Liver (tissue), 9 donors: ENCODE results near the gene KPNA6. TPM values are rescaled to one million over a fixed set of nuclear protein-coding genes. Genes with fewer than 3 reads are reported as not detected.

ENCODE experiments used
- DNase-seq: peaks from one replicate; pipeline ENCODE4 v3.0.0-alpha.2; 2017; ENCODE audit warnings: low spot score
- H3K27ac ChIP-seq, 2 donors: one replicate each; pipeline ENCODE4 v1.7.0; 2013; ENCODE audit warnings: inconsistent platforms in 2 of 2, low read length in 2 of 2, control low read depth in 1 of 2, low read depth in 1 of 2, mild to moderate bottlenecking in 1 of 2
- H3K27me3 ChIP-seq, 4 donors: one replicate each; pipeline versions ENCODE4 v1.6.1 to v1.7.0; 2013; ENCODE audit warnings: low read length in 3 of 4, inconsistent platforms in 1 of 4, mild to moderate bottlenecking in 1 of 4, moderate library complexity in 1 of 4; ENCODE audit not compliant: control insufficient read depth in 4 of 4, insufficient read depth in 4 of 4
- H3K36me3 ChIP-seq, 4 donors: one replicate each; pipeline versions ENCODE4 v1.6.1 to v1.7.0; 2013; ENCODE audit warnings: low read length in 3 of 4, mild to moderate bottlenecking in 3 of 4, low read depth in 1 of 4, moderate library complexity in 1 of 4; ENCODE audit not compliant: control insufficient read depth in 4 of 4, insufficient read depth in 3 of 4
- H3K4me1 ChIP-seq, 4 donors: one replicate each; pipeline versions ENCODE4 v1.6.1 to v1.7.0; 2013; ENCODE audit warnings: low read length in 3 of 4, mild to moderate bottlenecking in 3 of 4, moderate library complexity in 1 of 4; ENCODE audit not compliant: control insufficient read depth in 4 of 4, insufficient read depth in 4 of 4
- H3K4me3 ChIP-seq, 3 donors: one replicate each; pipeline versions ENCODE4 v1.6.1 to v1.7.0; 2013; ENCODE audit warnings: low read length in 3 of 3, control low read depth in 1 of 3, low read depth in 1 of 3, mild to moderate bottlenecking in 1 of 3
- H3K9ac ChIP-seq, 2 donors: one replicate each; pipeline ENCODE4 v1.7.0; 2013; ENCODE audit warnings: low read length in 2 of 2, mild to moderate bottlenecking in 2 of 2, moderate library complexity in 2 of 2, control low read depth in 1 of 2, low read depth in 1 of 2
- H3K9me3 ChIP-seq, 4 donors: one replicate each; pipeline versions ENCODE4 v1.6.1 to v1.7.0; 2013; ENCODE audit warnings: low read length in 3 of 4; ENCODE audit not compliant: control insufficient read depth in 4 of 4
- EGR1 ChIP-seq, 2 donors: IDR thresholded peaks; 2 replicates each; pipeline ENCODE4 v1.6.1; 2016 to 2018; ENCODE audit warnings: antibody characterized with exemption in 2 of 2, low read depth in 2 of 2
- FOXA2 ChIP-seq: IDR thresholded peaks from 2 replicates; pipeline ENCODE4 v1.6.1; 2016; ENCODE audit warnings: antibody characterized with exemption
- GABPA ChIP-seq, 2 donors: IDR thresholded peaks in 1 of 2; conservative IDR thresholded peaks in 1 of 2; 2 replicates each; pipeline ENCODE4 v1.6.1; 2016; ENCODE audit warnings: antibody characterized with exemption in 2 of 2, mild to moderate bottlenecking in 1 of 2, moderate library complexity in 1 of 2
- HNF4A ChIP-seq, 2 donors: conservative IDR thresholded peaks; 2 replicates each; pipeline ENCODE4 v1.6.1; 2016; ENCODE audit warnings: antibody characterized with exemption in 2 of 2, mild to moderate bottlenecking in 2 of 2
- HNF4G ChIP-seq: IDR thresholded peaks from 2 replicates; pipeline ENCODE4 v1.6.1; 2016; ENCODE audit warnings: antibody characterized with exemption
- JUND ChIP-seq, 2 donors: IDR thresholded peaks; 2 replicates each; pipeline ENCODE4 v1.6.1; 2016; ENCODE audit warnings: antibody characterized with exemption in 2 of 2
- NR2F2 ChIP-seq: IDR thresholded peaks from 2 replicates; pipeline ENCODE4 v1.6.1; 2016; ENCODE audit warnings: antibody characterized with exemption
- RAD21 ChIP-seq, 2 donors: IDR thresholded peaks; 2 replicates each; pipeline ENCODE4 v1.6.1; 2016; ENCODE audit warnings: antibody characterized with exemption in 2 of 2, mild to moderate bottlenecking in 2 of 2
- RXRA ChIP-seq, 2 donors: IDR thresholded peaks; 2 replicates each; pipeline ENCODE4 v1.6.1; 2017 to 2018; ENCODE audit warnings: antibody characterized with exemption in 2 of 2, mild to moderate bottlenecking in 1 of 2
- SP1 ChIP-seq: IDR thresholded peaks from 2 replicates; pipeline ENCODE4 v1.6.1; 2018; ENCODE audit warnings: antibody characterized with exemption, mild to moderate bottlenecking
- YY1 ChIP-seq: IDR thresholded peaks from 2 replicates; pipeline ENCODE4 v1.6.1; 2016; ENCODE audit warnings: antibody characterized with exemption, mild to moderate bottlenecking
- WGBS: extraction: QIAGEN DNeasy Blood & Tissue Kit; methylation state at CpG from one replicate; pipeline ENCODE4 v1.1.7; 2013; 5-methylcytosine and 5-hydroxymethylcytosine counted together
- polyA plus RNA-seq, 2 donors: library from polyadenylated mRNA; stranded (reverse) in 1 of 2; unstranded in 1 of 2; fragments of 200-250 nt in 1 of 2; fragments of >200 nt in 1 of 2; fragmentation: Nextera tagmentation in 1 of 2; extraction: Ambion mirVana in 1 of 2; gene quantifications; one replicate each; pipeline versions ENCODE4 v1.2.1 to v1.2.3, GENCODE V29; 2013 to 2015
- total RNA-seq, 2 donors: library from RNA; depleted of rRNA; stranded (reverse); fragments of >200 nt; gene quantifications; one replicate each; pipeline ENCODE4 v1.2.3, GENCODE V29; 2014
- TF ChIP-seq, protein P1 (sequence below): IDR thresholded peaks from 2 replicates; pipeline ENCODE4 v1.6.1; 2016; ENCODE audit warnings: antibody characterized with exemption
- TF ChIP-seq, protein P2 (sequence below): IDR thresholded peaks from 2 replicates; pipeline ENCODE4 v1.6.1; 2016; ENCODE audit warnings: antibody characterized with exemption
- TF ChIP-seq, protein P3 (sequence below): fragments of 150-350 bp; IDR thresholded peaks from 2 replicates; pipeline ENCODE4 v1.5.1; 2017; ENCODE audit warnings: improper control_type of control experiment, low read depth, low read length; ENCODE audit not compliant: missing input control
- TF ChIP-seq, protein P4 (sequence below): IDR thresholded peaks from 2 replicates; pipeline ENCODE4 v1.6.1; 2016; ENCODE audit warnings: antibody characterized with exemption
- donor health status: healthy.
- donor health status: healthy.
- donor health status: healthy.
- donor health status: healthy.
- donor health status: healthy.

KPNA6 gene
- total and polyA plus RNA-seq, 4 donors: 9.3 to 23.2 (median 16.7) TPM

DNA sequence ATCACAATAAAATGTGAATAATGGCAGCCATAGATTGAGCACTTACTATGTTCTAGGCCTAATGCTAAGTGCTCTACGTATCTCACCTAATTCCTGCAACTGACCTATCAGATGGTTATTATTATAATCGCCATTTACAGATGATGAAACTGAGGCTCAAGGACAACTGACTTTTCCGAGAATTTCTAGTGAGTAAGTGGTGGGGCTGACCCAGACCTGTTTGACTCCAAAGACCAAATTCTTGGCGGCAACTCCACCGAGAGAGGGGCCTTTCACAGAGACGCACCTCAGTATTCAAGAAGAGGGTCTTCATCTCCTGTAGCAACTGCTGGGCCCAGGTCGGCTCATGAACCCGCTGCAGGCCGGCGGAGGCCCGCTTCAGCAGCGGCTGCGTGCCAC is 113.7 kb downstream of the KPNA6 start:
- Histone ChIP-seq H3K9ac (peak overlapping the region; percentile 69 to 70), H3K4me1 (peaks cover 13 to 26% (median 23%) of the 10 kb centered on the region in 4 donors), H3K9me3 (no peaks in the 10 kb centered on the region), H3K36me3 (peaks cover 4 to 18% (median 9%) of the 10 kb centered on the region in 4 donors), H3K27me3 (no peaks in the 10 kb centered on the region), H3K4me3 (peak overlapping the region; percentile 85 to 94 (median 92)), H3K27ac (peak overlapping the region; percentile 77 to 89)
- DNase-seq: no peak
- TF ChIP-seq, protein P1, sequence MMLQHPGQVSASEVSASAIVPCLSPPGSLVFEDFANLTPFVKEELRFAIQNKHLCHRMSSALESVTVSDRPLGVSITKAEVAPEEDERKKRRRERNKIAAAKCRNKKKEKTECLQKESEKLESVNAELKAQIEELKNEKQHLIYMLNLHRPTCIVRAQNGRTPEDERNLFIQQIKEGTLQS: no peak
- TF ChIP-seq NR2F2: no peak
- 5% methylated on average over 13 of the region's 13 CpGs for WGBS

DNA sequence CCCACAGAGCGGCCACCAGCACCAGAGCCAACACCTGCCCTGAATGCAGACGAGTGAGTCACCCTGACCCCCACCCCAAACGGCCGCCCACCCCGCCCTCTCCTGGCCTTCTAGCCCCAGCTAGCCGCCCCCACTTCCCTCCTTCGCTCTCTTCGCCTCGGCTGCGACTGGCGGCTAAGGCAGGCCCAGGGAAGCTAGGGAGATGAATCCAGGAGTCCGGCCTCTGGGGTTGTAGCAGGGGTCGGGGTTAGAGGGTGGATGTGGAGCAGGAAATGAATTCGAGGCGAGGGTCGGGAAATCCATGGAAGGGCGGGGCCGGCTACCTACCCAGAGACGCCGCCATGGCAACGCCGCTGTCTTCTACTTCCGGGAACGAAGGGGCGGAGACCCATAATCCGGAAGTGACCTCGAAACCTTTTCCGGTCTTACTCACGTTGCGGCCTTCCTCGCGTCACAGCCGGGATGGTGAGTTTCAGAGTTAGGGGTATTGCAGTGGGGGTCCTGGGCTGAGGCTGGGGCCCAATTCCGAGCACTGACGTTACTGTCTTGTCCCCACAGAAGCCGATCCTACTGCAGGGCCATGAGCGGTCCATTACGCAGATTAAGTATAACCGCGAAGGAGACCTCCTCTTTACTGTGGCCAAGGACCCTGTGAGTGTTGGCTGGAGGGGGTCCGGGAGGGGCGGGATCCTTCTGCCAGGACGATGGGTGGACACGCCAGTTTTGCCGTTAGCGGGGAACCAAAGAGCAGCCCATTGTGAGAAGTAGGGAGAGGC is 114.3 kb downstream of the KPNA6 start, which contains the start of the genes EIF3I and TMEM234:
Gene EIF3I, plus strand, starts transcription at position 428 of the 776 bp plus-strand sequence. Its CDS starts 35 bp downstream, at position 463.
Gene TMEM234, minus strand, starts transcription at position 374 of the 776 bp plus-strand sequence. Its CDS starts 31 bp downstream, at position 343.
- Histone ChIP-seq H3K27ac (peak within 1 kb of the TSS; percentile 77 to 89), H3K4me1 (peaks cover 13 to 26% (median 23%) of the 10 kb centered on the region in 4 donors), H3K9me3 (no peaks in the 10 kb centered on the region), H3K36me3 (peaks cover 4 to 20% (median 9%) of the 10 kb centered on the region in 4 donors), H3K9ac (peak within 1 kb of the TSS; percentile 91 to 94), H3K4me3 (peak within 1 kb of the TSS; percentile 85 to 94 (median 92)), H3K27me3 (no peaks in the 10 kb centered on the region)
- DNase-seq: peak; percentile 89
- TF ChIP-seq, protein P2, sequence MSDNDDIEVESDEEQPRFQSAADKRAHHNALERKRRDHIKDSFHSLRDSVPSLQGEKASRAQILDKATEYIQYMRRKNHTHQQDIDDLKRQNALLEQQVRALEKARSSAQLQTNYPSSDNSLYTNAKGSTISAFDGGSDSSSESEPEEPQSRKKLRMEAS: peak; percentile 38
- TF ChIP-seq, protein P3, sequence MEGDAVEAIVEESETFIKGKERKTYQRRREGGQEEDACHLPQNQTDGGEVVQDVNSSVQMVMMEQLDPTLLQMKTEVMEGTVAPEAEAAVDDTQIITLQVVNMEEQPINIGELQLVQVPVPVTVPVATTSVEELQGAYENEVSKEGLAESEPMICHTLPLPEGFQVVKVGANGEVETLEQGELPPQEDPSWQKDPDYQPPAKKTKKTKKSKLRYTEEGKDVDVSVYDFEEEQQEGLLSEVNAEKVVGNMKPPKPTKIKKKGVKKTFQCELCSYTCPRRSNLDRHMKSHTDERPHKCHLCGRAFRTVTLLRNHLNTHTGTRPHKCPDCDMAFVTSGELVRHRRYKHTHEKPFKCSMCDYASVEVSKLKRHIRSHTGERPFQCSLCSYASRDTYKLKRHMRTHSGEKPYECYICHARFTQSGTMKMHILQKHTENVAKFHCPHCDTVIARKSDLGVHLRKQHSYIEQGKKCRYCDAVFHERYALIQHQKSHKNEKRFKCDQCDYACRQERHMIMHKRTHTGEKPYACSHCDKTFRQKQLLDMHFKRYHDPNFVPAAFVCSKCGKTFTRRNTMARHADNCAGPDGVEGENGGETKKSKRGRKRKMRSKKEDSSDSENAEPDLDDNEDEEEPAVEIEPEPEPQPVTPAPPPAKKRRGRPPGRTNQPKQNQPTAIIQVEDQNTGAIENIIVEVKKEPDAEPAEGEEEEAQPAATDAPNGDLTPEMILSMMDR: no peak
- peak; percentile 57 for TF ChIP-seq YY1
- TF ChIP-seq, protein P4, sequence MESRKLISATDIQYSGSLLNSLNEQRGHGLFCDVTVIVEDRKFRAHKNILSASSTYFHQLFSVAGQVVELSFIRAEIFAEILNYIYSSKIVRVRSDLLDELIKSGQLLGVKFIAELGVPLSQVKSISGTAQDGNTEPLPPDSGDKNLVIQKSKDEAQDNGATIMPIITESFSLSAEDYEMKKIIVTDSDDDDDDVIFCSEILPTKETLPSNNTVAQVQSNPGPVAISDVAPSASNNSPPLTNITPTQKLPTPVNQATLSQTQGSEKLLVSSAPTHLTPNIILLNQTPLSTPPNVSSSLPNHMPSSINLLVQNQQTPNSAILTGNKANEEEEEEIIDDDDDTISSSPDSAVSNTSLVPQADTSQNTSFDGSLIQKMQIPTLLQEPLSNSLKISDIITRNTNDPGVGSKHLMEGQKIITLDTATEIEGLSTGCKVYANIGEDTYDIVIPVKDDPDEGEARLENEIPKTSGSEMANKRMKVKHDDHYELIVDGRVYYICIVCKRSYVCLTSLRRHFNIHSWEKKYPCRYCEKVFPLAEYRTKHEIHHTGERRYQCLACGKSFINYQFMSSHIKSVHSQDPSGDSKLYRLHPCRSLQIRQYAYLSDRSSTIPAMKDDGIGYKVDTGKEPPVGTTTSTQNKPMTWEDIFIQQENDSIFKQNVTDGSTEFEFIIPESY: no peak
- peak in 1 of 2 donors; percentile 28 for TF ChIP-seq JUND (IDR thresholded peaks at IDR 0.05)
- no peak for TF ChIP-seq HNF4G
- TF ChIP-seq FOXA2: no peak
- TF ChIP-seq HNF4A (conservative IDR thresholded peaks at IDR 0.05): no peak
- peak; percentile 91 to 97 for TF ChIP-seq GABPA (IDR thresholded peaks at IDR 0.05 in 1 of 2, conservative IDR thresholded peaks at IDR 0.05 in 1 of 2)
- peak in 1 of 2 donors; percentile 13 for TF ChIP-seq RAD21 (IDR thresholded peaks at IDR 0.05)
- TF ChIP-seq, protein P1: no peak
- peak; percentile 40 for TF ChIP-seq SP1
- TF ChIP-seq RXRA (IDR thresholded peaks at IDR 0.05): peak in 1 of 2 donors; percentile 33
- TF ChIP-seq NR2F2: peak; percentile 86
- TF ChIP-seq EGR1 (IDR thresholded peaks at IDR 0.05; ENCODE audit: low read depth in 2 of 2): peak; percentile 52 to 76
- under 1% methylated on average over 46 of the region's 46 CpGs for WGBS
